Measurements from ENCODE around the gene PCDHGA7.
"Not testable (repeated sequence)": the region's sequence is repeated elsewhere in the genome, so short reads cannot be mapped to it uniquely, and the experiment has no call there.

DNA sequence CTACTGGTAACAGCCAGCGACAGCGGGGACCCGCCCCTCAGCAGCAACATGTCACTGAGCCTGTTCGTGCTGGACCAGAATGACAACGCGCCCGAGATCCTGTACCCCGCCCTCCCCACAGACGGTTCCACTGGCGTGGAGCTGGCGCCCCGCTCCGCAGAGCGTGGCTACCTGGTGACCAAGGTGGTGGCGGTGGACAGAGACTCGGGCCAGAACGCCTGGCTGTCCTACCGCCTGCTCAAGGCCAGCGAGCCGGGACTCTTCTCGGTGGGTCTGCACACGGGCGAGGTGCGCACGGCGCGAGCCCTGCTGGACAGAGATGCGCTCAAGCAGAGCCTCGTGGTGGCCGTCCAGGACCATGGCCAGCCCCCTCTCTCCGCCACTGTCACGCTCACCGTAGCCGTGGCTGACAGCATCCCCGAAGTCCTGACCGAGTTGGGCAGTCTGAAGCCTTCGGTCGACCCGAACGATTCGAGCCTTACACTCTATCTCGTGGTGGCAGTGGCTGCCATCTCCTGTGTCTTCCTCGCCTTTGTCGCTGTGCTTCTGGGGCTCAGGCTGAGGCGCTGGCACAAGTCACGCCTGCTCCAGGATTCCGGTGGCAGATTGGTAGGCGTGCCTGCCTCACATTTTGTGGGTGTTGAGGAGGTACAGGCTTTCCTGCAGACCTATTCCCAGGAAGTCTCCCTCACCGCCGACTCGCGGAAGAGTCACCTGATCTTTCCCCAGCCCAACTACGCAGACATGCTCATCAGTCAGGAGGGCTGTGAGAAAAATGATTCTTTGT lies 12.1 kb downstream of the PCDHGA7 start:
- TF ChIP-seq, protein P1, sequence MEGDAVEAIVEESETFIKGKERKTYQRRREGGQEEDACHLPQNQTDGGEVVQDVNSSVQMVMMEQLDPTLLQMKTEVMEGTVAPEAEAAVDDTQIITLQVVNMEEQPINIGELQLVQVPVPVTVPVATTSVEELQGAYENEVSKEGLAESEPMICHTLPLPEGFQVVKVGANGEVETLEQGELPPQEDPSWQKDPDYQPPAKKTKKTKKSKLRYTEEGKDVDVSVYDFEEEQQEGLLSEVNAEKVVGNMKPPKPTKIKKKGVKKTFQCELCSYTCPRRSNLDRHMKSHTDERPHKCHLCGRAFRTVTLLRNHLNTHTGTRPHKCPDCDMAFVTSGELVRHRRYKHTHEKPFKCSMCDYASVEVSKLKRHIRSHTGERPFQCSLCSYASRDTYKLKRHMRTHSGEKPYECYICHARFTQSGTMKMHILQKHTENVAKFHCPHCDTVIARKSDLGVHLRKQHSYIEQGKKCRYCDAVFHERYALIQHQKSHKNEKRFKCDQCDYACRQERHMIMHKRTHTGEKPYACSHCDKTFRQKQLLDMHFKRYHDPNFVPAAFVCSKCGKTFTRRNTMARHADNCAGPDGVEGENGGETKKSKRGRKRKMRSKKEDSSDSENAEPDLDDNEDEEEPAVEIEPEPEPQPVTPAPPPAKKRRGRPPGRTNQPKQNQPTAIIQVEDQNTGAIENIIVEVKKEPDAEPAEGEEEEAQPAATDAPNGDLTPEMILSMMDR (tag by site-specific recombination; IDR thresholded peaks at IDR 0.05), result not testable (repeated sequence)
- TF ChIP-seq ZNF600 (tag by site-specific recombination; IDR thresholded peaks at IDR 0.05); ZNF157 (tag by site-specific recombination; IDR thresholded peaks at IDR 0.05); ZNF549 (tag by site-specific recombination; IDR thresholded peaks at IDR 0.05); ZNF311 (tag by site-specific recombination; IDR thresholded peaks at IDR 0.05; ENCODE audit: borderline replicate concordance); ZBTB1 (tag by site-specific recombination; IDR thresholded peaks at IDR 0.05); ZNF24 (tag by site-specific recombination; IDR thresholded peaks at IDR 0.05); ZNF274 (IDR thresholded peaks at IDR 0.05; ENCODE audit: low read length); ZNF274 (tag by site-specific recombination; IDR thresholded peaks at IDR 0.05; ENCODE audit: borderline replicate concordance); ZSCAN30 (tag by site-specific recombination; IDR thresholded peaks at IDR 0.05); ZNF558 (tag by site-specific recombination; IDR thresholded peaks at IDR 0.05): not testable (repeated sequence)
